GM12865 (cell line): ENCODE measurements around the gene ANAPC5.

Experiments
- DNase-seq: peaks from one replicate; pipeline ENCODE4 v3.0.0; 2010; ENCODE audit warnings: low read depth
- H3K4me3 ChIP-seq: 2 replicates; pipeline ENCODE4 v1.5.1; 2011; ENCODE audit warnings: mild to moderate bottlenecking, low read depth, low read length, control low read depth
- CTCF ChIP-seq: IDR thresholded peaks from 2 replicates; pipeline ENCODE4 v1.5.1; 2011; ENCODE audit warnings: low read length, control low read depth, low read depth, inconsistent platforms; ENCODE audit not compliant: insufficient read depth; ENCODE audit errors: missing control alignments

ANAPC5 gene

GRCh38 chr12:121264135-121264534 is 88.1 kb downstream of the ANAPC5 start:
- TF ChIP-seq CTCF = no peak
- DNase-seq = no peak

GRCh38 chr12:121263206-121263935 is 88.8 kb downstream of the ANAPC5 start:
- no peak for TF ChIP-seq CTCF
- no peak for DNase-seq
- no peak overlapping the region for H3K4me3 ChIP-seq

More at GRCh38 chr12:121264135-121264534, 88.1 kb downstream of the ANAPC5 start:
- no peak overlapping the region for H3K4me3 ChIP-seq

- H3K4me3 ChIP-seq = no peak overlapping the region
- DNase-seq = no peak
- TF ChIP-seq CTCF = no peak
Measured at GRCh38 chr12:121261398-121261797, 90.8 kb downstream of the ANAPC5 start.

GRCh38 chr12:121260091-121260490 is 92.1 kb downstream of the ANAPC5 start:
- DNase-seq = no peak
- H3K4me3 ChIP-seq = no peak overlapping the region
- no peak for TF ChIP-seq CTCF

- TF ChIP-seq CTCF = no peak
- H3K4me3 ChIP-seq = no peak overlapping the region
- DNase-seq = no peak
Measured at GRCh38 chr12:121259074-121259473, 93.1 kb downstream of the ANAPC5 start.
